ENCODE data around the gene PXYLP1.

The PXYLP1 gene

GRCh38 chr3:141330235-141330634 is 98.6 kb downstream of the PXYLP1 start:
- no peak for DNase-seq

DNA sequence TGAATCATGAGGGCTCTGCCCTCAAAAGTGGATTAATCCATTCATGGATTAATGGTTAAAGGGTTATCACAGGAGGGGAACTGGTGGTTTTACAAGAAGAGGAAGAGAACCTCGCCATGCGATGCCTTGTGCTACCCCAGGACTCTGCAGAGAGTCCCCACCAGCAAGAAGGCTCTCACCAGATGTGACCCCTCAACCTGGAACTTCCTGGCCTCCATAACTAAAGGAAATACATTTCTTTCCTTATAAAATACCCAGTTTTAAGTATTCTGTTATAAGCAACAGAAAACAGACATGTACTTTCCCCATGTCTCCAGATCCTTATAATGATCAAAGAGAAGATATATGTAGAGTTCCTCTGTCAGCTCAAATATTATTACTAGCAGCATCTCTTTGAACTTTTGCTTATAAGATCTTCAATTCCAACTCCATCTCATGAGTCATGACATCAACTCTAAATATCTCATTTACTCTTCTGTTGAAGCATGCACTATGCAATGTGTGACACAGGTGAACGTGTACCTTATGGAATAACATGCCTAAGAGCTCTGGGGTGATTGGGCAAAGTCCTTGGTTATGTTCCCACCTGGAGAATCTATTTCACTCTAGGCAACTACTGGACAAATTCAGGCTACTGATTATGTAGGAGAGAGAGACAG is 99.2 kb downstream of the PXYLP1 start:
- DNase-seq = no peak

DNA sequence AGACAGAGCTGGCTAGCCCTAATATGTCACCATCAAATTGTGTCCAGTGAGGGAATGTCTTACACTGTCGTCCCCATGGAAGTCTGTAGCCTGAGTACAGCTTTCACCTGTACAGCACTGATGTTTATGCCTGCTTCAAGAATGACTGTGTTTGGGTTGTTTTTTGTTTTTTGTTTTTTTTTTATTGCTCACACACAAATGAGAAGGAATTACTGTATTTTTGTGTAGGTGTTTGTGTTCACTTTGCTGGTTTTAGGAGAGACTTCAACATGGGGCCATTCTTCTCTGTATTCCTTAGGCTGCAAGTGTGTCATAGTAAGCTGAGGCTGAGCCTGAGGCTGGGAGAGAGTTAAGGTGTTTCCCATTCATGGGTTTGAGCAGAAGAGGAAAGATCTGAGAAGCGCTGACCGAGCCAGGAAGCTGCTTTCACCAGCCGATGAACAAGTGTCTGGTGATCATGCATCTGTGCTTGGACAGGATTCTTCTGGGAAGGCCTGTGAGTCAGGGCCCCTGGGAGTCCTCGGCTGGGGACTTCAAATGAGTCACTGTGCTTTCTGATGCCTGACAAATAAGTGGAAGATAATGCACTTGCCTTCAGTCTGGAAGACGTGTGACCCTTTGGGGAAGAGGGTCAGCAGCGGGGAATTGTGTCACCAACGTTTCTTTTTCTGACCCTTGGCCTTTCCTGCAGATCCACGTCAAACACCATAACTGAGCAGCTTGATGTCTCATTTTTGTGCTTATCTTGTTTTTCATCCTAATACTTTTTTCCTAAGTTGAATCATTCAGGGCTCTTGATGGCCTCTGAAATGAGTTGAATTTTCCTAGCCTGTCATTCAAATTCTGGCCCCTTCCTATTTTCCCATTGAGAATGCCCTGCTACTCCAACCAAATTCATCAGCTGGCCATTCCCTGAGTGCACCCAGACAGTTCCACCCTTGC is 100.0 kb downstream of the PXYLP1 start:
- no peak for DNase-seq

GRCh38 chr3:141332416-141332815 is 100.8 kb downstream of the PXYLP1 start:
- no peak for DNase-seq

GRCh38 chr3:141333836-141334626 is 102.4 kb downstream of the PXYLP1 start:
- no peak for DNase-seq

- no peak for DNase-seq
Observed at GRCh38 chr3:141334627-141335250, 103.1 kb downstream of the PXYLP1 start.

DNA sequence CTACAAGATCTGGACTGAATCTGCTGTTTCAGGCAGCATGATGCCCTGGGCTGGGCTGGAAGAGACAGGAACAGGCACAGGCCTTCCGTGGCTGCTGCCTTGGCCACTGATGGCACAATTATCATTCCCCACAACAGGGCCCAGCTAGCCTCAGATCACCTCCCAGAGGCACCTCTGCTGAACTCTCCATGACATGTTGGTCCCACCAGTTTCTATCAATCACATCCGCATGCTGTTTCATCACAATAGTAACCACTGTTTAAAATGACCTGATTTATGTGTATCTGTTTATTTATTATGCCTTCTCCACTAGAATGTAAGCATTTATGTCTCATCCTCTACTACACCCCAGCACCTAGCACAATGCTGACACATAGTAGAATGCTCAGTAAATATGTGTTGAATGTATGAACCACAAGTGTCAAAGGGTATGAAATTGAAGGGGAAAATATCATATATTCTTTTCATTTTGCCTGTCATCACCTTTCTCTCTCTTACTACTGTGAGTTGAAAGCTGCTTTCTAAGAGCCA is 104.0 kb downstream of the PXYLP1 start:
- no peak for DNase-seq

DNA sequence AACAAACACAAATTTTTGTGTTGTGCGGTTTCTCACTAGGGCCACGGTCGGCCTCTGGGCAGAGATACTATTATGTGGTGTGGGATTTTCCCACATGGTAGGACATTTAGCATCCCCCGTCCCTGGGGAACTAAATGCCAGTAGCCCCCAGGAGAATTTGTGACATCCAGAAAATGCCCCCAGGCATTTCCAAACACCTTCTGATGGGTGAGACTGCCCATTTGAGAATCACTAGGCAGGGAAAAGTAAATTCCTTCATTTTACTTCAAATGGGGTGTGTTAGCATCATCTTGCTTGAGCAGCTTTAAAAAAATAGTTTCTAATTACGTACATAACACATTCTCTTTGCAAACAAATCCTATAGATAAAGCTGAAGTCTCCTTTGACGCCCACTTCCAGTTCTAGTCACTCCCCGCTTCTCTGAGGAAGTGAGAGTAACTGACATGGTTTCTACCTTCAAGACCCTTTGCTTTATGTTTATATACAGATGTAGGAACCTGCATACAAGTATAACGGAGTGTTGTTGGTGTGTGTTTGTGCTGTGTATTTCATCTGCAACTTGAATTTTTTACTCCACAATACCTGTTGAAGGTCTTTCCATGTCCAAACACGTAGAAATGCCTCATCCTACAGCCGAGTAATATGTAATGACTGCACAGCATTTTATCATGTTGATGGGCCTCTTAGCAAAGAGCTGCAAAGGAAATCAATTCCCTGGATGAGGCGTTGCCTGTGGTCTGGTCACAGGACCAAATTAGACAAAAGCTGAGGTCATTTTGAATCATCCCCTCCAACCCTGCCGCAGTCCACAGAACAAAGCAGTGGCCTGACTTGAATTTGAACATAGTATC is 105.3 kb downstream of the PXYLP1 start:
- no peak for DNase-seq

DNA sequence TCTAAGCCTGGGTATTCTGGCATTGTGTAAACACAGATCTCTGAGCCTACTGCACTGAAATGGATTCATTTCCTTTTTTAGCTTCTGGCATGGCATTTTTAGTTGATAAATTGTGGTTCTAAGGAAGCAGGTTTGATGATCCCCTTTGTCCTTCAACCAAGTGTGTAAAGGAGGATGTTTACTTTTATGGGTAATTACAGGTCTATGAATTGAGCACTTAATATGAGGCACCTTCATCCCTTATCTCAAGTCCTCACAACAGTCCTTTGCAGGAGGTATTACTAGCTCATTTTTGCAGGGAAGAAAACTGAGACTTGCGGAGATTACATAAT is 105.9 kb downstream of the PXYLP1 start:
- no peak for DNase-seq

GRCh38 chr3:141337991-141338390 is 106.4 kb downstream of the PXYLP1 start:
- no peak for DNase-seq

DNA sequence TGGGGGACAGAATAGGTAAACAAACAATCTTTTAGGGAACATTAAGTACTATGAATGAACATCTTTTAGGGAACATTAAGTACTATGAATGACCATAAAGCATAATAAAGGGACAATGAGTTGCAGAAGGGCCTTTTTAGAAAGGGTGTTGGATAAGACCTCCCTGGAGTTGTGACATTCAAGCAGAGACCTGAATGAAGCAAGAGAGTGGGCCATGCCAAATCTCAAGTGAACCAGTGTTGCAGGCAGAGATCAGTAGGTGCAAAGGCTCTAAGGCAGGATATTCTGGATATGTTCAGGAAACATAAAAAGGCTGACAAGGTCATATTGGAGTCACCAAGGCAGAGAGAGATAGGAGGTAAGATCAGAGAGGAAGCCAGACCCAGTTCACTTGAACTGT is 107.3 kb downstream of the PXYLP1 start:
- no peak for DNase-seq

DNA sequence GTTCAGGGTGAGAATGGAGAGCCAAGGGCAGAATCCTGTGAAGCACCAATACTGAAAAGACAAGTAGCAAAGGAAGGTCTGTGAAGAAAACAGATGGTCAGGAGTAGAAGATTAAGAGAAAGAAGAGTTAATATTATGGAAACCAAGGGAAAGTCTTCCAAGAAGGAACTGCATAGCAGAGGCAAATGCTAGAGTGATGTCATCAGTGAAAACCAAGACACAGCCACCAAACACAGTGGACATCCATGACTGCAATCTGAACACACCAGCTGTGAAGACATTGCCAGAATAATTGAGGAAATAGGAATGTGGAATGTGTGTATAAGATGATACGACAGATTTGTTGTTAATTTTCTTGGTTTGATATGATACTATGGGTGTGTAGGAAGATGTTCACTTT is 109.9 kb downstream of the PXYLP1 start:
- no peak for DNase-seq

- DNase-seq = no peak
Observed at GRCh38 chr3:141342386-141342785, 110.8 kb downstream of the PXYLP1 start.

DNA sequence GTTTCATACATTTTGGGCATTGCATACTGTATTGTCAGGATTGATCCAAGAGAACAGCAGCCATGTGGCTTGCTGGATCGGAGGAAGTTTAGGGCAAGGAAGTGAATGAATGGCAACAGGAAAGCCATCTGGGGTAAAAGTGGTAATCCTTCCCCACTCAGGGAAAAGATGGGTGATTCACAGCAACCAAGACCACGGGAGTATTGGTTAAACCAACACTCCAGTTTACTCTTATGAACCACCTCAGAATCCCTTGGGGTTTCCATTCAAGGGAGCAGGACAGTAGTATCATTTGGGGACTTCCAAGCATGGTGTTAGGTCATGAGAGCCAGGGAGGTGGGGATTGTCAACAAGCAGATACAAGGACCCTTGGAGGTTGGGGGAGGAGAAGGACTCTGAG is 111.5 kb downstream of the PXYLP1 start:
- DNase-seq = no peak

GRCh38 chr3:141343865-141344271 is 112.2 kb downstream of the PXYLP1 start:
- DNase-seq = no peak

Data from NCI-H2081 treated with DMSO at 0.1 percent for 48 hours (cell line).